Gastroesophageal sphincter (tissue), 3 donors: Measurements from ENCODE around the gene GTF2IRD1.

Source experiments
- EP300 ChIP-seq: sonication (generic); formaldehyde crosslinking; IDR thresholded peaks from one replicate; pipeline ENCODE4 v1.6.1; 2017; ENCODE audit warnings: antibody characterized with exemption, mild to moderate bottlenecking
- POLR2A ChIP-seq, 2 donors: fragments of 450-650 bp; IDR thresholded peaks; one replicate each; pipeline ENCODE4 v1.6.1; 2017; ENCODE audit warnings: antibody characterized with exemption in 2 of 2, mild to moderate bottlenecking in 2 of 2, moderate library complexity in 1 of 2
- POLR2AphosphoS5 ChIP-seq: sonication (generic); formaldehyde crosslinking; IDR thresholded peaks from one replicate; pipeline ENCODE4 v1.6.1; 2017; ENCODE audit warnings: antibody characterized with exemption
- TF ChIP-seq, protein P1 (sequence below), 4 experiments: fragments of 200-600 bp in 2 of 4; fragments of 450-650 bp in 2 of 4; sonication (generic) in 1 of 4; IDR thresholded peaks; one replicate each; pipeline ENCODE4 v1.5.1; 2017 to 2019; ENCODE audit warnings: antibody characterized with exemption in 4 of 4, mild to moderate bottlenecking in 2 of 4, moderate library complexity in 2 of 4

DNA sequence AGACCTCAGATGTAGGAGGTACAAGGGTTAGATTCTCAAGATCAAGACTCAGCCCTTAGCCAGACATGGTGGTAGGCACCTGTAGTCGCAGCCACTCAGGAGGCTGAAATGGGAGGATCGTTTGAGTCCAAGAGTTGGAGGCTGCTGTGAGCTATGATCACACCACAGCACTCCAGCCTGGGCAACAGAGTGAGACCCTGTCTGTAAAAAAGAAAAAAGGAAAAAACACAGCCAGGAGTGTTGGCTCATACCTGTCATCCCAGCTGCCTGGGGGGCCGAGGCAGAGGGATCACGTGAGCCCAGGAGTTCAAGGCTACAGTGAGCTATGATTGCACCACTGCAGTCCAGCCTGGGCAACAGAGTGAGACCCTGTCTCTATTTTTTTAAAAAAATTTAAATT is 69.3 kb downstream of the GTF2IRD1 start:
- TF ChIP-seq, protein P1, sequence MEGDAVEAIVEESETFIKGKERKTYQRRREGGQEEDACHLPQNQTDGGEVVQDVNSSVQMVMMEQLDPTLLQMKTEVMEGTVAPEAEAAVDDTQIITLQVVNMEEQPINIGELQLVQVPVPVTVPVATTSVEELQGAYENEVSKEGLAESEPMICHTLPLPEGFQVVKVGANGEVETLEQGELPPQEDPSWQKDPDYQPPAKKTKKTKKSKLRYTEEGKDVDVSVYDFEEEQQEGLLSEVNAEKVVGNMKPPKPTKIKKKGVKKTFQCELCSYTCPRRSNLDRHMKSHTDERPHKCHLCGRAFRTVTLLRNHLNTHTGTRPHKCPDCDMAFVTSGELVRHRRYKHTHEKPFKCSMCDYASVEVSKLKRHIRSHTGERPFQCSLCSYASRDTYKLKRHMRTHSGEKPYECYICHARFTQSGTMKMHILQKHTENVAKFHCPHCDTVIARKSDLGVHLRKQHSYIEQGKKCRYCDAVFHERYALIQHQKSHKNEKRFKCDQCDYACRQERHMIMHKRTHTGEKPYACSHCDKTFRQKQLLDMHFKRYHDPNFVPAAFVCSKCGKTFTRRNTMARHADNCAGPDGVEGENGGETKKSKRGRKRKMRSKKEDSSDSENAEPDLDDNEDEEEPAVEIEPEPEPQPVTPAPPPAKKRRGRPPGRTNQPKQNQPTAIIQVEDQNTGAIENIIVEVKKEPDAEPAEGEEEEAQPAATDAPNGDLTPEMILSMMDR (IDR thresholded peaks at IDR 0.05), result no peak
- TF ChIP-seq POLR2A (IDR thresholded peaks at IDR 0.05), result no peak
- TF ChIP-seq EP300, result no peak
- TF ChIP-seq POLR2AphosphoS5, result no peak
